Gastroesophageal sphincter (tissue), 4 donors: ENCODE data around the gene CLIC3. TPM values are rescaled to one million over a fixed set of nuclear protein-coding genes. Genes with fewer than 3 reads are reported as not detected.

Experiments
- ATAC-seq: fragments of 150-250 bp; one replicate; pipeline ENCODE4 v1.9.1; 2016; ENCODE audit warnings: mild to moderate bottlenecking, moderate library complexity
- H3K27ac ChIP-seq, 4 donors: fragments of 200-600 bp; sonication (generic) in 3 of 4; 1 replicate in 3 of 4; 2 replicates in 1 of 4; pipeline ENCODE4 v1.5.1; 2016 to 2019
- H3K27me3 ChIP-seq: fragments of 200-600 bp; sonication (generic); one replicate; pipeline ENCODE4 v1.5.1; 2019
- H3K36me3 ChIP-seq, 2 donors: fragments of 200-600 bp; sonication (generic); one replicate each; pipeline ENCODE4 v1.5.1; 2019; ENCODE audit warnings: control low read depth in 1 of 2
- H3K4me1 ChIP-seq, 3 donors: fragments of 200-600 bp; sonication (generic); 1 replicate in 2 of 3; 2 replicates in 1 of 3; pipeline ENCODE4 v1.5.1; 2016 to 2019; ENCODE audit warnings: control low read depth in 2 of 3
- H3K4me3 ChIP-seq, 2 donors: fragments of 200-600 bp; sonication (generic); one replicate each; pipeline ENCODE4 v1.5.1; 2019; ENCODE audit warnings: mild to moderate bottlenecking in 1 of 2, moderate library complexity in 1 of 2
- H3K9me3 ChIP-seq, 3 donors: fragments of 200-600 bp; sonication (generic); one replicate each; pipeline ENCODE4 v1.5.1; 2017 to 2019; ENCODE audit warnings: control low read depth in 2 of 3
- EP300 ChIP-seq: sonication (generic); formaldehyde crosslinking; IDR thresholded peaks from one replicate; pipeline ENCODE4 v1.6.1; 2017; ENCODE audit warnings: antibody characterized with exemption, mild to moderate bottlenecking
- POLR2A ChIP-seq, 2 donors: fragments of 450-650 bp; IDR thresholded peaks; one replicate each; pipeline ENCODE4 v1.6.1; 2017; ENCODE audit warnings: antibody characterized with exemption in 2 of 2, mild to moderate bottlenecking in 2 of 2, moderate library complexity in 1 of 2
- POLR2AphosphoS5 ChIP-seq: sonication (generic); formaldehyde crosslinking; IDR thresholded peaks from one replicate; pipeline ENCODE4 v1.6.1; 2017; ENCODE audit warnings: antibody characterized with exemption
- WGBS, 2 donors: methylation state at CpG; one replicate each; pipeline ENCODE4 v1.1.5; 2018; ENCODE audit warnings: low coverage in 1 of 2; 5-methylcytosine and 5-hydroxymethylcytosine counted together
- total RNA-seq, 4 donors: library from RNA; depleted of rRNA; stranded (reverse); fragments of >200 nt; gene quantifications; one replicate each; pipeline ENCODE4 v1.1.0, GENCODE V29; 2016
- TF ChIP-seq, protein P1 (sequence below), 4 experiments: fragments of 200-600 bp in 2 of 4; fragments of 450-650 bp in 2 of 4; sonication (generic) in 1 of 4; IDR thresholded peaks; one replicate each; pipeline ENCODE4 v1.5.1; 2017 to 2019; ENCODE audit warnings: antibody characterized with exemption in 4 of 4, mild to moderate bottlenecking in 2 of 4, moderate library complexity in 2 of 4

The CLIC3 gene
- total RNA-seq, 4 donors from 2014 or later, result 0.81 to 5.4 (median 2.2) TPM

DNA sequence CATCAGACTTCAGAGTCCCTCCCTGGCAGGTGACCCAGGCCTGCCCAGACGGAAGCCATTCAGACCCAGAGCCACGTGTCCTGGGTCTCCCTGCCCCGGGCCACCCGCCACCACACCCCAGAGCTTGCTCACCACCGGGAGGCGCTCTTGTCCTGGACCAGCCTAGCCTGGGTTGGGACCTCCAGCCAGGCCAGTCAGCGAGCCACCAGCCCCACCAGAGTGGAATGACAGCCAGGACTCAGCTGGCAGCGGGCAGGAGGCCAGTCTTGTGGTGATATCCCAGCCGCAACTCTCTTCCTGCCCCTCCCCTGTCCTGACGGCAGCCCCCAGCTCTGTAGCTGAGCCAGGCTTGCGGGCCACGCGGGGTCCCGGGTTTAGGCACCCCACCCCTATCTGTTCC is 20.7 kb downstream of the CLIC3 start:
- ATAC-seq, result no peak
- TF ChIP-seq POLR2A (IDR thresholded peaks at IDR 0.05) (no peak), POLR2AphosphoS5 (no peak), EP300 (no peak)
- TF ChIP-seq, protein P1, sequence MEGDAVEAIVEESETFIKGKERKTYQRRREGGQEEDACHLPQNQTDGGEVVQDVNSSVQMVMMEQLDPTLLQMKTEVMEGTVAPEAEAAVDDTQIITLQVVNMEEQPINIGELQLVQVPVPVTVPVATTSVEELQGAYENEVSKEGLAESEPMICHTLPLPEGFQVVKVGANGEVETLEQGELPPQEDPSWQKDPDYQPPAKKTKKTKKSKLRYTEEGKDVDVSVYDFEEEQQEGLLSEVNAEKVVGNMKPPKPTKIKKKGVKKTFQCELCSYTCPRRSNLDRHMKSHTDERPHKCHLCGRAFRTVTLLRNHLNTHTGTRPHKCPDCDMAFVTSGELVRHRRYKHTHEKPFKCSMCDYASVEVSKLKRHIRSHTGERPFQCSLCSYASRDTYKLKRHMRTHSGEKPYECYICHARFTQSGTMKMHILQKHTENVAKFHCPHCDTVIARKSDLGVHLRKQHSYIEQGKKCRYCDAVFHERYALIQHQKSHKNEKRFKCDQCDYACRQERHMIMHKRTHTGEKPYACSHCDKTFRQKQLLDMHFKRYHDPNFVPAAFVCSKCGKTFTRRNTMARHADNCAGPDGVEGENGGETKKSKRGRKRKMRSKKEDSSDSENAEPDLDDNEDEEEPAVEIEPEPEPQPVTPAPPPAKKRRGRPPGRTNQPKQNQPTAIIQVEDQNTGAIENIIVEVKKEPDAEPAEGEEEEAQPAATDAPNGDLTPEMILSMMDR (IDR thresholded peaks at IDR 0.05), result no peak
- Histone ChIP-seq H3K27ac (peak overlapping the region in 3 of 4 donors; percentile 11 to 45 (median 20)), H3K4me1 (peaks cover 0 to 40% (median 7%) of the 10 kb centered on the region in 3 donors), H3K4me3 (no peak overlapping the region), H3K36me3 (no peaks in the 10 kb centered on the region), H3K9me3 (no peaks in the 10 kb centered on the region), H3K27me3 (peaks cover 22% of the 10 kb centered on the region)
- no CpG with 5 or more reads among the region's 14 CpGs for WGBS, 2 donors

DNA sequence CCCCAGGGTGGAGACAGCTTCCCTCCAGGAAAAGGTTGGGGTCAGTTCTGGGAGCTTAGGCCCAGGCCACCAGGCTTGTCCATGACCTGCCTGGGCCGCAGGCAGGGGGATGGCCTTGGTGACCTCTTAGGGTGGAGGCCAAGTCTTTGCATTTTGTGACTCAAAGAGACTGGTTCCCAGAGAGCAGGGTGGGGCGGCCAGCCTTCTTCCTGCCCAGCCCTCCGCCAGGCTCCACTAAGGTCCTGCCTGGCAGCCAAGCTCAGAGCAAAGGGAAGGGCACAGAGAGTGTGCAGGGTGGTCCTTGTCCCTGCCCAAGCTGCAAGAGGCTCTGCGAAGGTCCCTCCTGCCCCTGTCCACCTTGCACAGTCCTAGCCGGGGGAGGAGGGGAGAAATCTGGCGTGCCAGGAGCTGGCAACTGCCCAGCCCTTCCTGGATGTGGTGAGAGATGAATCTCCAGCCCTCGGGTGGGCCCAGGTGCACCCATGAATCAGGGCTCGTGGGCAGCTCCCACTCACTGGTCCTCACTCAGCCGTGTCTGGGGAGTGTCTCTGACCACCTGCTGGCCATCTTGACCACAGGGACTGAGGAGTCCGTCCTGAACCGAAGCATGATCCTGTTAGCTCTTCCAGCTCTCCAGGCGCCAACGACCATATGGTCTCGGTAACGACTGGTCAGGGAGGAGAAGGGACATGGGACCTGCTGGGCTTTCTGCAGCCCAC is 21.4 kb downstream of the CLIC3 start:
- Histone ChIP-seq H3K36me3 (no peaks in the 10 kb centered on the region), H3K27me3 (peaks cover 29% of the 10 kb centered on the region), H3K27ac (peak overlapping the region in 3 of 4 donors; percentile 11 to 45 (median 20)), H3K4me1 (peaks cover 0 to 40% (median 7%) of the 10 kb centered on the region in 3 donors), H3K4me3 (no peak overlapping the region), H3K9me3 (no peaks in the 10 kb centered on the region)
- ATAC-seq, result no peak
- 62% methylated on average over 5 of the region's 15 CpGs; no CpG with 5 or more reads in 1 of the 2 donors for WGBS, 2 donors
- TF ChIP-seq, protein P1 (IDR thresholded peaks at IDR 0.05), result no peak
- TF ChIP-seq POLR2A (IDR thresholded peaks at IDR 0.05), result no peak
- TF ChIP-seq POLR2AphosphoS5, result no peak

DNA sequence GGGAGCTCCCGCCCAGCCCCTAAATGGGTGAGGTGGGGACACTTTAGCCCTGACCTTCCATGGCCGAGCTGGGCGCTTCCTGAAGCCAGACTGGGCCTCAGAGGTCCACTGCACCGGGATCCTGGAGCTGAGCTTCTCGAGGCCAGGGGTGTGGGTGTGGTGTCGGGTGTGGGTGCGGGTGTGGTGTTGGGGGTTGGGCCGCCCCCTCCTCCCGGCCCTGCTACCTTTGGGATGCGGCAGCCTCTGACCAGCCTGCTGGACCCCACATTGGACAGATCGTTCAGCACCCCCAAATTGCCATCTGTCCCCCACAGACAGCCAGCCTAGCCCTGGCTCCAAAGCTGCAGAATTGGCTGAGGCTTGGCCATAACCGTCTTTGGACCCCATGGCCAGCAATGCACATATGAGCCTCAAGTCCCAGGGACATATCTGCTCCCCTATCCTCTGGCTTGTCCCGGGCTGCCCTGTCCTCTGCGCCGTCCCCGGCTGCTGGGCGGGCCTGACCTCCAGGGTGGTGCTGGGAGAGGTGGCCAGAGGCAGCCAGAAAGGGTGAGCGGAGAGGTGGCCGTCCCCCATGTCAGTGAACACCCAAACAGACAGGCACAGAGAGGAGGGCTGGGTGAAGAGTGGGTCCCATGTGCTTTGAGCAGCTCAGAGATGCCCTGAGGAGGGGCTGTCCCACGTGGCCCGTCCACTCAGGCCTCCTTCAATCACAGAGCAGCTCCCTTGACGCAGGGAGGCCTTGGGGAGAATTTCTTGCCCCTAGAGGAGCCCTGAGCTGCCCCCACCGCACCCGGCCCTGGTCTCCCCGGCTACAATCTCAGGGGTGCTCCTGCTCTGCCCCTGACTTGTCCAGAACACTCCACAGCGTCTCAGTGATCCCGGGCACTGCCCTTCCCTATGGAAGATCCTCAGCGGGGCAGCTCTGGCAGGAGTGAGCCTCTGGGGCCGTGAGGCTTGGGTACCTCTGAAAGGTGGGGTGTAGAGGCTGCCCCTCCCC is 22.4 kb downstream of the CLIC3 start:
- TF ChIP-seq POLR2AphosphoS5 (no peak), EP300 (no peak), POLR2A (IDR thresholded peaks at IDR 0.05) (no peak)
- TF ChIP-seq, protein P1 (IDR thresholded peaks at IDR 0.05), result no peak
- H3K4me1 ChIP-seq, result peaks cover 0 to 37% (median 7%) of the 10 kb centered on the region in 3 donors
- peaks cover 34% of the 10 kb centered on the region for H3K27me3 ChIP-seq
- no CpG with 5 or more reads among the region's 29 CpGs for WGBS, 2 donors
- H3K4me3 ChIP-seq, result no peak overlapping the region
- no peaks in the 10 kb centered on the region for H3K9me3 ChIP-seq
- no peak overlapping the region for H3K27ac ChIP-seq
- ATAC-seq, result no peak
- H3K36me3 ChIP-seq, result no peaks in the 10 kb centered on the region

DNA sequence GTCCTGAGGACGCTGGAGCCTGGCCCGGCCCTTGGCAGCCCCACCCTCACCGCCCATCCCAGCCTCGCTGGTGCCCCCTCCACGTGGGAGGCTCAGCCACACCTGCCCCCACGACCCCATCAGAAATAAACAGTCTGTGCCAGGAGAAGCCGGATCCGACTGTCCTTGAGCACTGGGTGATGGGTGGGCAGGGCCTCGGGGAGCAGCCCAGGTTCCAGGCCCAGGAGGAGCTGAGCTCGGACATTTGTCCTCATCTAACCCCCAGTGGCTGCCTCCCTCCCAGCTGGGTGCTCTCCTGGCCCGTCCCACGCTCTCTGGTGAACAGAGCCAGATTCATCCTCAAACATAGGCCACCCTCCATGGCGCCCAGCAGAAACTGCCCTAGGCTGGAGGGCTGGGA is 23.6 kb downstream of the CLIC3 start:
- no peaks in the 10 kb centered on the region for H3K9me3 ChIP-seq
- no peaks in the 10 kb centered on the region for H3K36me3 ChIP-seq
- peaks cover 0 to 27% (median 1%) of the 10 kb centered on the region in 3 donors for H3K4me1 ChIP-seq
- ATAC-seq, result no peak
- H3K27ac ChIP-seq, result no peak overlapping the region
- H3K4me3 ChIP-seq, result no peak overlapping the region
- TF ChIP-seq POLR2AphosphoS5 (no peak), EP300 (no peak)
- H3K27me3 ChIP-seq, result peaks cover 38% of the 10 kb centered on the region
- WGBS, 2 donors, result 39% methylated on average over 3 of the region's 13 CpGs; no CpG with 5 or more reads in 1 of the 2 donors

DNA sequence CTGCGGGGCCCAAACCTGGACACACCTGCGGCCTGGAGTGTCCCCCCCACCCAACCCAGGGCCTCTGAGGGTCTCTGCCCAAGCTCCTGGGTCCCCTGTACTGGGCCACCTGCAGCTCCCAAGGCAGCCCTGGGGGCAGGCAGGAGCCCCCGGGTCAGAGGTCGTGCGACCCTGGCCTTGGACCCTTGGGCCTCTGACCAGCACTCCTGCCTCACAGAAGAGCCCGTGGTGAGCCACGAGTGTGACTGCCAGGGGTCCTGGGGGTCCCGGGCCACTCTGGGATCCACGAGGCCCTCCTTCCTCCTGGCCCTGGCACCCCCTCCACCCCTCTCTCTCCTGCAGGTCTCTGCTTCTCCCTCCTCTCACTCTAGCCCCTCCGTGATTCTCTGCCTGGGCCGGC is 24.0 kb downstream of the CLIC3 start:
- no peak overlapping the region for H3K27ac ChIP-seq
- no peak overlapping the region for H3K4me3 ChIP-seq
- H3K4me1 ChIP-seq, result peaks cover 0 to 23% (median 0%) of the 10 kb centered on the region in 3 donors
- TF ChIP-seq POLR2A (IDR thresholded peaks at IDR 0.05) (no peak), POLR2AphosphoS5 (no peak), EP300 (no peak)
- TF ChIP-seq, protein P1 (IDR thresholded peaks at IDR 0.05), result no peak
- peaks cover 35% of the 10 kb centered on the region for H3K27me3 ChIP-seq
- 48 to 83% methylated on average over 2 to 5 of the region's 11 CpGs for WGBS, 2 donors
- H3K36me3 ChIP-seq, result no peaks in the 10 kb centered on the region
- ATAC-seq, result no peak
- no peaks in the 10 kb centered on the region for H3K9me3 ChIP-seq
